Upper lobe of left lung (tissue), 6 donors: ENCODE measurements around the gene ASTN2. TPM values are rescaled to one million over a fixed set of nuclear protein-coding genes. Genes with fewer than 3 reads are reported as not detected.

Experiments used
- ATAC-seq, 2 donors: fragments of 200-7000 bp; cut with Tn5 transposase; one replicate each; pipeline ENCODE4 v1.9.1; 2022; ENCODE audit warnings: mild to moderate bottlenecking in 2 of 2, moderate library complexity in 2 of 2; ENCODE audit not compliant: low FRiP score in 2 of 2
- DNase-seq, 2 donors: peaks; one replicate each; pipeline ENCODE4 v3.0.0-alpha.2; 2019 to 2020
- H3K27ac ChIP-seq, 4 donors: fragments of 200-600 bp; sonication (generic); one replicate each; pipeline ENCODE4 v1.5.1; 2016 to 2019
- H3K27me3 ChIP-seq, 4 donors: fragments of 200-600 bp; sonication (generic); one replicate each; pipeline ENCODE4 v1.5.1; 2017 to 2019
- H3K36me3 ChIP-seq, 4 donors: fragments of 200-600 bp; sonication (generic); one replicate each; pipeline ENCODE4 v1.5.1; 2016 to 2019
- H3K4me1 ChIP-seq, 4 donors: fragments of 200-600 bp; sonication (generic); one replicate each; pipeline ENCODE4 v1.5.1; 2018 to 2019
- H3K4me3 ChIP-seq, 4 donors: fragments of 200-600 bp; sonication (generic); one replicate each; pipeline ENCODE4 v1.5.1; 2017 to 2019; ENCODE audit warnings: mild to moderate bottlenecking in 2 of 4, moderate library complexity in 1 of 4
- H3K9me3 ChIP-seq, 4 donors: fragments of 200-600 bp; sonication (generic); one replicate each; pipeline ENCODE4 v1.5.1; 2018 to 2019
- EP300 ChIP-seq, 4 donors: sonication (generic); formaldehyde crosslinking; IDR thresholded peaks; one replicate each; pipeline ENCODE4 v1.5.1; 2017; ENCODE audit warnings: antibody characterized with exemption in 4 of 4, control low read depth in 2 of 4
- POLR2A ChIP-seq, 4 donors: fragments of 450-650 bp; IDR thresholded peaks; one replicate each; pipeline ENCODE4 v1.5.1; 2016 to 2017; ENCODE audit warnings: antibody characterized with exemption in 4 of 4, mild to moderate bottlenecking in 2 of 4
- POLR2AphosphoS5 ChIP-seq, 2 donors: sonication (generic); formaldehyde crosslinking; IDR thresholded peaks; one replicate each; pipeline ENCODE4 v1.5.1; 2017; ENCODE audit warnings: antibody characterized with exemption in 2 of 2
- WGBS, 2 donors: methylation state at CpG; one replicate each; pipeline ENCODE4 v1.1.5; 2017 to 2018; 5-methylcytosine and 5-hydroxymethylcytosine counted together
- total RNA-seq, 6 donors: library from RNA; depleted of rRNA in 4 of 6; stranded (reverse); fragments of >200 nt in 4 of 6; gene quantifications; one replicate each; pipeline versions ENCODE4 v1.1.0 to v1.2.1, GENCODE V29; 2016 to 2021
- TF ChIP-seq, protein P1 (sequence below), 6 experiments: fragments of 450-650 bp in 4 of 6; fragments of 200-600 bp in 2 of 6; sonication (generic) in 2 of 6; IDR thresholded peaks; one replicate each; pipeline ENCODE4 v1.5.1; 2016 to 2019; ENCODE audit warnings: antibody characterized with exemption in 6 of 6
- donor health status: DM: no; HTN: no; CAD: no; lungs with moderate emphysema.
- donor health status: DM: no; HTN: yes; CAD: no; lungs with severe emphysema.

The ASTN2 gene
- total RNA-seq, 6 donors from 2014 or later, result 2.0 to 7.5 (median 3.4) TPM

GRCh38 chr9:116569111-116569510, 845.7 kb downstream of the ASTN2 start:
- TF ChIP-seq, protein P1, sequence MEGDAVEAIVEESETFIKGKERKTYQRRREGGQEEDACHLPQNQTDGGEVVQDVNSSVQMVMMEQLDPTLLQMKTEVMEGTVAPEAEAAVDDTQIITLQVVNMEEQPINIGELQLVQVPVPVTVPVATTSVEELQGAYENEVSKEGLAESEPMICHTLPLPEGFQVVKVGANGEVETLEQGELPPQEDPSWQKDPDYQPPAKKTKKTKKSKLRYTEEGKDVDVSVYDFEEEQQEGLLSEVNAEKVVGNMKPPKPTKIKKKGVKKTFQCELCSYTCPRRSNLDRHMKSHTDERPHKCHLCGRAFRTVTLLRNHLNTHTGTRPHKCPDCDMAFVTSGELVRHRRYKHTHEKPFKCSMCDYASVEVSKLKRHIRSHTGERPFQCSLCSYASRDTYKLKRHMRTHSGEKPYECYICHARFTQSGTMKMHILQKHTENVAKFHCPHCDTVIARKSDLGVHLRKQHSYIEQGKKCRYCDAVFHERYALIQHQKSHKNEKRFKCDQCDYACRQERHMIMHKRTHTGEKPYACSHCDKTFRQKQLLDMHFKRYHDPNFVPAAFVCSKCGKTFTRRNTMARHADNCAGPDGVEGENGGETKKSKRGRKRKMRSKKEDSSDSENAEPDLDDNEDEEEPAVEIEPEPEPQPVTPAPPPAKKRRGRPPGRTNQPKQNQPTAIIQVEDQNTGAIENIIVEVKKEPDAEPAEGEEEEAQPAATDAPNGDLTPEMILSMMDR (IDR thresholded peaks at IDR 0.05), result no peak
- TF ChIP-seq POLR2AphosphoS5 (IDR thresholded peaks at IDR 0.05), result no peak
- no peak for TF ChIP-seq POLR2A (IDR thresholded peaks at IDR 0.05)
- no peak for TF ChIP-seq EP300 (IDR thresholded peaks at IDR 0.05)
- no peak overlapping the region for H3K27ac ChIP-seq
- peaks cover 5 to 19% (median 11%) of the 10 kb centered on the region in 4 donors for H3K4me1 ChIP-seq
- 65 to 71% methylated on average over 5 of the region's 5 CpGs for WGBS, 2 donors
- no peaks in the 10 kb centered on the region for H3K27me3 ChIP-seq
- ATAC-seq (no peak), DNase-seq (no peak)
- H3K4me3 ChIP-seq, result no peak overlapping the region
- H3K36me3 ChIP-seq, result no peaks in the 10 kb centered on the region
- H3K9me3 ChIP-seq, result no peaks in the 10 kb centered on the region

DNA sequence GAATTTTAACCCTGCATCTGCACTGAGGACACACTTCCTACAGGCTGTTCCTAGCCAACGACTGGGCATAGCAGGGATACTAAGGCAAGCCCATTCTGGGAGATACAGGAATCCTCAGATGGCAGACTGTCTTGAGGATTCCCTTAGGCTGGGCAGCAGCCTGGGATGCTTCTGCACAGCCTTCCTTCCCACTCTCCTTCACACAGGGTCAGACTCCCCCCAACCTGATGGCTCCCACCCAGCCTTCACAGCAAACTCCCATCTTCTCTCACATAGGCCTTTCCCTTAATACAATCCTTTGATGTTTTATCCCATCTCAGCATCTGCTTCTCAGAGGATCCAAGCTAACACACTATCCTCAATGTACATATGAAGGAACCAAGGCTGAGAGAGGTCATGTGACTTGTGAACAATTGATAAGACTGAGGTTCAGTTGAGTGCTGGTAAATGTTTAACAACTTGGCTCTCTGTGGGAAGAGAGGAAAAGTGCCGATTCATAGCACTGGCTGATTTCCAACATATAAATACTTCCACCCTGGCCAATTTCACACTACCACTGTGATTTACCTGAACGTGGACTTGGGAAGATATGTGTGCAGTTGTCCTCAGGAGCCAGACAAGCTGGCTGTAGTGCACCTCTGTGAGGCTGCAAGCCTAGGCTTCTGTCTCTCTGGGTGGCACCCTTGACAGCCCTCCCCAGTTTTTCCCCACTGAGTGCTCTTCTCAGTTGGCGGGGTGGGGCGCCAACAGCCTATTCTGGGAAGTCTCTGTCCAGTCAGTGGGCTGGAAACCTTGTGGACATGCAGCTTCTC, 848.0 kb downstream of the ASTN2 start:
- Histone ChIP-seq H3K36me3 (no peaks in the 10 kb centered on the region), H3K9me3 (no peaks in the 10 kb centered on the region), H3K4me3 (no peak overlapping the region), H3K4me1 (peaks cover 3 to 12% (median 6%) of the 10 kb centered on the region in 4 donors), H3K27me3 (no peaks in the 10 kb centered on the region), H3K27ac (peak overlapping the region in 2 of 4 donors; percentile 2 to 40)
- 50 to 51% methylated on average over 4 to 5 of the region's 5 CpGs for WGBS, 2 donors
- no peak for TF ChIP-seq POLR2A (IDR thresholded peaks at IDR 0.05)
- TF ChIP-seq POLR2AphosphoS5 (IDR thresholded peaks at IDR 0.05), result no peak
- TF ChIP-seq EP300 (IDR thresholded peaks at IDR 0.05), result no peak
- TF ChIP-seq, protein P1 (IDR thresholded peaks at IDR 0.05), result no peak
- ATAC-seq (no peak), DNase-seq (peak in 1 of 2 donors; percentile 32)

DNA sequence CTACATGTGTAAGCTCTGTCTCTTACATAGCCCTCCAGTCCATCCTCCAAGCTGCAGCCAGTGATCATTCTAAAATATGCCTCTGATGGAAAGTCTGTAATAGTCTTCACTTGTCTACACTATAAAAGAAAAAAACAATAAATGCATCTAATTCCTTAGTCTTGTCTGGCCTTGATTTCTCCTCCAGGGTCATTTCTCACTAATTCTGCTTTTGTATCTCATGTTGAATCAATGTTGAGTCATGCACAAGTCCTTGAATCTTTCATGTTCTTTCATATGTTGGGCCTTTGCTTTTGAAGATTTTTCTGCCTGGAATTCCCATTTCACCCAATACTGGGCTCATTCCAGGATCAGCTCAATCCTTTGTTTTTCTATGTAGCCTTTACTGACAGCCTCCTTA, 848.9 kb downstream of the ASTN2 start:
- ATAC-seq (no peak), DNase-seq (no peak)
- Histone ChIP-seq H3K27me3 (no peaks in the 10 kb centered on the region), H3K4me3 (no peak overlapping the region), H3K9me3 (no peaks in the 10 kb centered on the region), H3K36me3 (no peaks in the 10 kb centered on the region), H3K4me1 (peaks cover 0 to 12% (median 5%) of the 10 kb centered on the region in 4 donors), H3K27ac (no peak overlapping the region)
- TF ChIP-seq EP300 (IDR thresholded peaks at IDR 0.05) (no peak), POLR2AphosphoS5 (IDR thresholded peaks at IDR 0.05) (no peak), POLR2A (IDR thresholded peaks at IDR 0.05) (no peak)
- TF ChIP-seq, protein P1 (IDR thresholded peaks at IDR 0.05), result no peak

DNA sequence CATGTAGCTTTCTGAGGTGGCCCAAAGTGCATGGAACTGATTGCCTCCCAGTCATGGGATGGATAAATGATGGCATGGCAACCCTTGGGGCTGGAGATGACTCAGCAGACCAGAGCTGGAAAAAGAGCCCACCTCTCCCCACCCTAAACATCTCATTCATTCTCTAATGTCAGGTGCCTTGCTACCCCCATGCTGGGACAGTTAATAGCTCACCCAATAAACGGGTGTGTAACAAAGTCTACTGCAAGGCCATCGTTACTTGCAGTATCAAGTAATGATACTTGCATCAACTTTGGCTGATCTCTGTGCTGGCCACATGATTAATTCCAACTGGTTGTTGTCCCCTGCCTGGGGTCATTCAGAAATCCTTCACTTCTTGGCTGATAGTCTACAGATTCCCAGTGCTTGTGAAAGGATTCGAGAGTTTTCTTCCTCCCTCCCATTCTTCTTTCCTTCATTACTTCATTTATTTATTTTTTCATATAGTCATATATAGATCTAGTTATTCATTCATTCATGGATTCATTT, 850.5 kb downstream of the ASTN2 start:
- no peak for TF ChIP-seq POLR2A (IDR thresholded peaks at IDR 0.05)
- no peak for TF ChIP-seq POLR2AphosphoS5 (IDR thresholded peaks at IDR 0.05)
- TF ChIP-seq, protein P1 (IDR thresholded peaks at IDR 0.05), result no peak
- TF ChIP-seq EP300 (IDR thresholded peaks at IDR 0.05), result no peak
- H3K4me1 ChIP-seq, result peaks cover 0 to 12% (median 5%) of the 10 kb centered on the region in 4 donors
- no peak overlapping the region for H3K27ac ChIP-seq
- 63 to 82% methylated on average over 3 of the region's 3 CpGs for WGBS, 2 donors
- no peak for ATAC-seq
- H3K27me3 ChIP-seq, result no peaks in the 10 kb centered on the region
- no peak overlapping the region for H3K4me3 ChIP-seq
- no peak for DNase-seq
- no peaks in the 10 kb centered on the region for H3K9me3 ChIP-seq
- no peaks in the 10 kb centered on the region for H3K36me3 ChIP-seq
